ENCODE data around the gene GRPEL1. TPM values are rescaled to one million over a fixed set of nuclear protein-coding genes. Genes with fewer than 3 reads are reported as not detected.

The GRPEL1 gene
- polyA plus RNA-seq, 1 experiment: 39.4 TPM

DNA sequence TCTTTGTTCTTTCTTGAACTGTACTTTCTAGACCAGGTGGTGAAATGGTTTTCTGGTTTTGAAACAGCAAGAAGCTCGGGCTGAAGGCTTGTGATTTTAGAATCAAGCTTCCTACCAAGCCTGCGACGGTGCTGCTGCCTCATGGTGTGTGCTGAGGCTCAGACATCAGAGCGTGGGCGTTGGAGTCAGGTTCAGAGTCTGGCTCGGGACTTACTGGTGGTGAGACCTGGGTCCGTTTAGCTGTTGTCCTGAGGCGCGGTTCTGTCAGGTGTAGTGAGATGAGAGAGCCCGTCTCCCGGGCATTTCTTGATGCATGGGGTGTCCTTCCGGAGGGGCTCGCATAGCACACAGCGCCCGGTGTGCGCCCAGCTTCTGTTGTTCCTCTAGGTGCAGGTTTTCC lies 44.4 kb downstream of the GRPEL1 start:
- no peak for DNase-seq (ENCODE audit: low read depth, low spot score)
- TF ChIP-seq, protein P1, sequence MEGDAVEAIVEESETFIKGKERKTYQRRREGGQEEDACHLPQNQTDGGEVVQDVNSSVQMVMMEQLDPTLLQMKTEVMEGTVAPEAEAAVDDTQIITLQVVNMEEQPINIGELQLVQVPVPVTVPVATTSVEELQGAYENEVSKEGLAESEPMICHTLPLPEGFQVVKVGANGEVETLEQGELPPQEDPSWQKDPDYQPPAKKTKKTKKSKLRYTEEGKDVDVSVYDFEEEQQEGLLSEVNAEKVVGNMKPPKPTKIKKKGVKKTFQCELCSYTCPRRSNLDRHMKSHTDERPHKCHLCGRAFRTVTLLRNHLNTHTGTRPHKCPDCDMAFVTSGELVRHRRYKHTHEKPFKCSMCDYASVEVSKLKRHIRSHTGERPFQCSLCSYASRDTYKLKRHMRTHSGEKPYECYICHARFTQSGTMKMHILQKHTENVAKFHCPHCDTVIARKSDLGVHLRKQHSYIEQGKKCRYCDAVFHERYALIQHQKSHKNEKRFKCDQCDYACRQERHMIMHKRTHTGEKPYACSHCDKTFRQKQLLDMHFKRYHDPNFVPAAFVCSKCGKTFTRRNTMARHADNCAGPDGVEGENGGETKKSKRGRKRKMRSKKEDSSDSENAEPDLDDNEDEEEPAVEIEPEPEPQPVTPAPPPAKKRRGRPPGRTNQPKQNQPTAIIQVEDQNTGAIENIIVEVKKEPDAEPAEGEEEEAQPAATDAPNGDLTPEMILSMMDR (IDR thresholded peaks at IDR 0.05; ENCODE audit: low read depth, low read length): no peak
- H3K4me3 ChIP-seq (ENCODE audit: low read depth, low read length): no peak overlapping the region
- no peaks in the 10 kb centered on the region for H3K9me3 ChIP-seq (ENCODE audit: control insufficient read depth, insufficient read depth, low read length)
- CTCF ChIA-PET: interaction anchor here (1.3 to 1.8 kb wide), 2 partner anchors 17 to 48 kb away, joined by 3 to 7 read pairs; no protein-coding TSS in a partner anchor
- no peak overlapping the region for H3K27ac ChIP-seq (ENCODE audit: low read depth, low read length)
- POLR2A ChIA-PET: interaction anchor here (0.6 kb wide), 1 partner anchor 33 kb away, joined by 7 read pairs; no protein-coding TSS in a partner anchor
- H3K27me3 ChIP-seq (ENCODE audit: control insufficient read depth, insufficient read depth, low read length): no peaks in the 10 kb centered on the region

DNA sequence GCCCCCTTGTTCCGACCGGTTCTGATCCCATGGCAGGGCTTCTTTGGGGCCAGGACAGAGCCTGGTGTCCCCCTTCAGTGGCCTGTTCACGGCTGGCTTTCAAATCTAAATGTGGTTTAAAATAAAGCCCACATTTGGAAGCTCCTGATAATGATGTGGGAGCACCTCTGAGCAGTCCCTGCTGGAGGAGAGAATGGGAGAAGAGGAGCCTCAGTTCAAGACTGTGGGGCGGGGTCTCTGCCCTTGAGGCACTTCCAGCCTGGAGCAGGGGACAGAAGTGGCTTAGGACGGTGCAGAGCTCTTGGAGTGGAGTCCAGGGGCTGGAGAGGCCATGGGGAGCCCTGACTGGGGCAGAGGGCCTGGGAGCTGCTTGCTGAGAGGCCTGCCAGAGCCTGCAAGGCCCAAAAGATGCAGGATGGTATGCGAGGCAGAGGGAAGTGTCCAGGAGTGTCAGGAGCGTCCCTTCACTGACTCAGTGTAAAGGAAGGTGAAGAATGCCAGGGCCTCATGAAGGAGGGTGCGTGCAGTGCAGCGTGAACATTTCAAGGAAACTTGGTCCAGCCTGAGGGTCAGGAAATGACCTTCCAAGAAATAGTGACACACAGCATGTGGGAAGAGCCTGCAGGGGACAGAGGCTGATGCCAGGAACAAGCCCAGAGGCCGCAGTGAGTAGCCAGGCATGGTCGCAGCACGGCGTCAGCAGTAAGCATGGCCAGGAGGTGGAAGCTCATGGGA lies 45.8 kb downstream of the GRPEL1 start:
- POLR2A ChIA-PET: interaction anchor here (0.6 to 0.7 kb wide), 2 partner anchors 10 to 13 kb away, joined by 3 read pairs; no protein-coding TSS in a partner anchor

DNA sequence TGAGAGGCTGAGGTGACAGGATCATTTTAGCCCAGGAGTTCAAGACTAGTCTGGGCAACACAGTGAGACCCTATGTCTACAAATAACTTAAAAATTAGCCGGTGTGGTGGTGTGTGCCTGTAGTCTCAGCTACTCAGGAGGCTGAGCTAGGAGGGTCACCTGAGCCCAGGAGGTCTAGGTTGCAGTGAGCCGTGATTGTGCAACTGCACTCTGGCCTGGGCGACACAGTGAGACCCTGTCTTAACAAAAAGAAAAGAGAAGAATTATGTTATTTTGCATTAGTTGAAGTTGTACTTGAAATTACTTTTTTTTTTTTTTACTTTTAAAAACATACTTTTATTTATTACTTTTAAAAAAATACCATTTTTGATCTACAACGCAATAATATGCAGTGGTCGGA lies 46.5 kb downstream of the GRPEL1 start:
- Histone ChIP-seq H3K27me3 (ENCODE audit: control insufficient read depth, insufficient read depth, low read length) (no peaks in the 10 kb centered on the region), H3K9me3 (ENCODE audit: control insufficient read depth, insufficient read depth, low read length) (no peaks in the 10 kb centered on the region), H3K27ac (ENCODE audit: low read depth, low read length) (peak overlapping the region; percentile 87), H3K4me3 (ENCODE audit: low read depth, low read length) (no peak overlapping the region)
- TF ChIP-seq, protein P1 (IDR thresholded peaks at IDR 0.05; ENCODE audit: low read depth, low read length): no peak
- DNase-seq (ENCODE audit: low read depth, low spot score): no peak
- ChIA-PET POLR2A (interaction anchor here (0.7 kb wide), 1 partner anchor 14 kb away, joined by 3 read pairs; no protein-coding TSS in a partner anchor), CTCF (interaction anchor here (0.7 to 2.2 kb wide), 2 partner anchors 21 to 49 kb away, joined by 3 to 13 read pairs; a partner anchor contains a TSS)

More for the DNA sequence above, 45.8 kb downstream of the GRPEL1 start:
- H3K9me3 ChIP-seq (ENCODE audit: control insufficient read depth, insufficient read depth, low read length): no peaks in the 10 kb centered on the region
- TF ChIP-seq, protein P1 (IDR thresholded peaks at IDR 0.05; ENCODE audit: low read depth, low read length): no peak
- H3K27ac ChIP-seq (ENCODE audit: low read depth, low read length): peak overlapping the region; percentile 87
- H3K27me3 ChIP-seq (ENCODE audit: control insufficient read depth, insufficient read depth, low read length): no peaks in the 10 kb centered on the region
- peak; percentile 46 for DNase-seq (ENCODE audit: low read depth, low spot score)
- H3K4me3 ChIP-seq (ENCODE audit: low read depth, low read length): no peak overlapping the region
- CTCF ChIA-PET: interaction anchor here (1.3 to 2.2 kb wide), 3 partner anchors 19 to 49 kb away, joined by 3 to 13 read pairs (median 7); a partner anchor contains a TSS

DNA sequence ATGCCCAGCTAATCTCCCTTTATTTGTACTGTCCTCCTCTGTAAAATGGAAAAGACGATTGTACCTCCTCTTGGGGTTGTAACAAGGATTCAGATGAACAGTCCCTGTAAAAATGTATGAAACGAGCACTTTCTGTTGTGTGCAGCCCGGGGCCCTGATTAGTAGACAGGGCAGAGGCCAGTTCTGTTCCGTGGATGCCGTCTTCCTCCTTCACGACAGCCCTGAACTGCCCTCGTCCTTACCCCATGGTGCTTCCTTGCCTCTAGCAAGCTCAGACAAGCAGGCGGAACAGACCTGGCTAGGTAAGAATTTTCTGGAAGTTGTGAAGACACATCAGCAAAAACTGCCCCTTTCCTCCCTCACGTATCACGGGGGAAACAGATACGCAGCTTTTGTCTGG lies 47.0 kb downstream of the GRPEL1 start:
- ChIA-PET CTCF (interaction anchor here (0.7 to 2.2 kb wide), 2 partner anchors 22 to 50 kb away, joined by 3 to 13 read pairs; a partner anchor contains a TSS), POLR2A (no interaction called here)
- no peak overlapping the region for H3K4me3 ChIP-seq (ENCODE audit: low read depth, low read length)
- no peak for DNase-seq (ENCODE audit: low read depth, low spot score)
- TF ChIP-seq, protein P1 (IDR thresholded peaks at IDR 0.05; ENCODE audit: low read depth, low read length): no peak
- no peaks in the 10 kb centered on the region for H3K9me3 ChIP-seq (ENCODE audit: control insufficient read depth, insufficient read depth, low read length)
- H3K27ac ChIP-seq (ENCODE audit: low read depth, low read length): no peak overlapping the region
- H3K27me3 ChIP-seq (ENCODE audit: control insufficient read depth, insufficient read depth, low read length): no peaks in the 10 kb centered on the region

DNA sequence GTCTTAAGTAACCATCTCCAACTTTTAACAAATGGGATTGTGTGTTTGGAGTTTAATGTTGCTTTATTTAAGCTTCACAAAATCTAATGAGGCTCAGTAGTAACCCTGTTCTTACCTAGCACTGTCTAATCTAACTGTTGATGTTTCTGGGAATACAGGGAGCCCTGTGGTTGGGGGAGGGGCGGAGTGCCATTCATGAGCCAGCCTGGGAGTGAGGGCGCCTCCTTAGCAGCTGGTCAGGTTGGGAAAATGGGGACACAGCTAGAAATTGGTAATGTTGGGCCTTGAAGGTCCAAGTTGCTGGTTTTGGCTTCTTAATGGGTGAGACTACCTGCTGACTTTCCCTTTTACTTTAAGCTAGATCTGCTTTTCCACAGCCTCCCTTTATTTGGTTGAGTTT lies 47.6 kb downstream of the GRPEL1 start:
- Histone ChIP-seq H3K27me3 (ENCODE audit: control insufficient read depth, insufficient read depth, low read length) (no peaks in the 10 kb centered on the region), H3K4me3 (ENCODE audit: low read depth, low read length) (no peak overlapping the region), H3K9me3 (ENCODE audit: control insufficient read depth, insufficient read depth, low read length) (no peaks in the 10 kb centered on the region), H3K27ac (ENCODE audit: low read depth, low read length) (no peak overlapping the region)
- ChIA-PET POLR2A (interaction anchor here (0.6 kb wide), 1 partner anchor 50 kb away, joined by 4 read pairs; no protein-coding TSS in a partner anchor), CTCF (interaction anchor here (2.2 kb wide), 1 partner anchor 22 kb away, joined by 13 read pairs; a partner anchor contains a TSS)
- DNase-seq (ENCODE audit: low read depth, low spot score): no peak
- TF ChIP-seq, protein P1 (IDR thresholded peaks at IDR 0.05; ENCODE audit: low read depth, low read length): no peak

All from AG04450 (cell line).